SK-N-SH (cell line): Measurements from ENCODE around the gene CYP2S1. TPM values are rescaled to one million over a fixed set of nuclear protein-coding genes. Genes with fewer than 3 reads are reported as not detected.
"Not testable (repeated sequence)": the region's sequence is repeated elsewhere in the genome, so short reads cannot be mapped to it uniquely, and the experiment has no call there.

Experiments used
- CTCF ChIA-PET: fragments of 300-600, 350-600 bp; formaldehyde crosslinking; extraction: SDS; loops from one replicate; lab custom pipeline; 2021; lab: Yijun Ruan, JAX
- POLR2A ChIA-PET: fragments of 350-600 bp; sonication (Branson Sonifier 250); formaldehyde crosslinking; extraction: SDS; loops from one replicate; lab custom pipeline; 2020; ENCODE audit warnings: antibody characterized with exemption, inconsistent platforms; lab: Yijun Ruan, JAX
- DNase-seq: peaks from one replicate; pipeline ENCODE4 v3.0.0; 2012
- H2AFZ ChIP-seq: fragments of 200-600 bp; sonication (generic); 2 replicates; pipeline ENCODE4 v1.8.1; 2016; ENCODE audit warnings: antibody characterized with exemption, mild to moderate bottlenecking, low read depth
- H3F3A ChIP-seq: fragments of 200-600 bp; sonication (generic); replicated peaks from 2 replicates; pipeline ENCODE3; 2016; ENCODE audit warnings: antibody characterized with exemption, mild to moderate bottlenecking; ENCODE audit not compliant: insufficient read depth
- H3K27ac ChIP-seq, 2 experiments: fragments of 200-500 bp in 1 of 2; fragments of 200-600 bp in 1 of 2; sonication (Bioruptor generic) in 1 of 2; sonication (generic), shearing (Covaris generic) in 1 of 2; 2 replicates each; pipeline versions ENCODE4 v1.5.1 to v1.6.1; 2014 to 2016; ENCODE audit warnings: low read depth in 2 of 2, inconsistent platforms in 1 of 2, low read length in 1 of 2, mild to moderate bottlenecking in 1 of 2, mixed read lengths in 1 of 2
- H3K27me3 ChIP-seq: fragments of 200-600 bp; sonication (generic), shearing (Covaris generic); 2 replicates; pipeline ENCODE4 v1.6.1; 2016; ENCODE audit warnings: mixed run types; ENCODE audit not compliant: insufficient read depth
- H3K36me3 ChIP-seq, 2 experiments: fragments of 200-500 bp in 1 of 2; fragments of 200-600 bp in 1 of 2; sonication (Bioruptor generic) in 1 of 2; sonication (generic) in 1 of 2; replicated peaks in 1 of 2; 2 replicates each; pipeline versions ENCODE3 to v1.5.1; 2014 to 2016; ENCODE audit warnings: low read length in 1 of 2, mild to moderate bottlenecking in 1 of 2; ENCODE audit not compliant: insufficient read depth in 2 of 2, control insufficient read depth in 1 of 2
- H3K4me1 ChIP-seq, 2 experiments: fragments of 200-500 bp in 1 of 2; fragments of 200-600 bp in 1 of 2; sonication (Bioruptor generic) in 1 of 2; sonication (generic), shearing (Covaris generic) in 1 of 2; 2 replicates each; pipeline versions ENCODE4 v1.5.1 to v1.6.1; 2014 to 2016; ENCODE audit warnings: low read depth in 1 of 2, low read length in 1 of 2, mixed run types in 1 of 2; ENCODE audit not compliant: insufficient read depth in 2 of 2, control insufficient read depth in 1 of 2
- H3K4me2 ChIP-seq: fragments of 200-600 bp; sonication (generic), shearing (Covaris generic); 2 replicates; pipeline ENCODE4 v1.6.1; 2017; ENCODE audit warnings: mixed run types
- H3K4me3 ChIP-seq, 2 experiments: fragments of 200-500 bp in 1 of 2; fragments of 200-600 bp in 1 of 2; sonication (Bioruptor generic) in 1 of 2; sonication (generic), shearing (Covaris generic) in 1 of 2; 2 replicates each; pipeline versions ENCODE4 v1.5.1 to v1.8.1; 2014 to 2016; ENCODE audit warnings: low read depth in 2 of 2, inconsistent platforms in 1 of 2, low read length in 1 of 2, mild to moderate bottlenecking in 1 of 2, mixed read lengths in 1 of 2, moderate library complexity in 1 of 2
- H3K79me2 ChIP-seq: fragments of 200-600 bp; sonication (generic); 2 replicates; pipeline ENCODE4 v1.8.1; 2017; ENCODE audit warnings: mild to moderate bottlenecking; ENCODE audit not compliant: insufficient read depth
- H3K9ac ChIP-seq: fragments of 200-600 bp; sonication (generic); 2 replicates; pipeline ENCODE4 v1.6.1; 2017; ENCODE audit warnings: mixed run types
- H3K9me2 ChIP-seq: fragments of 200-600 bp; sonication (generic); 2 replicates; pipeline ENCODE4 v1.6.1; 2017; ENCODE audit warnings: mixed run types
- H3K9me3 ChIP-seq: fragments of 200-600 bp; sonication (generic); 2 replicates; pipeline ENCODE4 v1.6.1; 2017; ENCODE audit warnings: mixed run types, mild to moderate bottlenecking, moderate library complexity
- H4K20me1 ChIP-seq: fragments of 200-600 bp; sonication (generic); 2 replicates; pipeline ENCODE4 v1.6.1; 2017; ENCODE audit warnings: mild to moderate bottlenecking, mixed run types; ENCODE audit not compliant: insufficient read depth
- FOSL2 ChIP-seq: IDR thresholded peaks from 2 replicates; pipeline ENCODE4 v1.4.0; 2012; ENCODE audit warnings: low read depth, mild to moderate bottlenecking, moderate library complexity, borderline replicate concordance
- JUND ChIP-seq: IDR thresholded peaks from 2 replicates; pipeline ENCODE4 v1.4.0; 2012
- NFIC ChIP-seq: IDR thresholded peaks from 2 replicates; pipeline ENCODE4 v1.4.0; 2012; ENCODE audit warnings: borderline replicate concordance
- POLR2AphosphoS5 ChIP-seq: IDR thresholded peaks from 2 replicates; pipeline ENCODE4 v1.6.1; 2012; ENCODE audit warnings: low read depth, low read length
- REST ChIP-seq: IDR thresholded peaks from 2 replicates; pipeline ENCODE4 v1.6.1; 2012; ENCODE audit warnings: mild to moderate bottlenecking, low read depth, low read length, moderate library complexity
- SMC3 ChIP-seq: IDR thresholded peaks from 2 replicates; pipeline ENCODE4 v1.6.1; 2012; ENCODE audit warnings: low read depth, low read length, improper control_type of control experiment
- WGBS: methylation state at CpG from one replicate; pipeline ENCODE4 v1.1.6; 2017; ENCODE audit warnings: low lambda C conversion rate; 5-methylcytosine and 5-hydroxymethylcytosine counted together
- polyA plus RNA-seq, 3 experiments: library from polyadenylated mRNA; depleted of rRNA; stranded (reverse); fragments of >200 nt; gene quantifications; 2 replicates each; pipeline ENCODE4 v1.2.3, GENCODE V29; 2012

The CYP2S1 gene
- polyA plus RNA-seq, 1 of the 3 experiments (the other 2 are of a cell fraction): 0.67 TPM

GRCh38 chr19:41229338-41229737 lies 36.3 kb downstream of the CYP2S1 start:
- Histone ChIP-seq H3F3A (peaks cover 44% of the 10 kb centered on the region), H3K36me3 (peaks cover 3 to 60% of the 10 kb centered on the region in 2 experiments), H3K79me2 (peaks cover 76% of the 10 kb centered on the region), H3K4me2 (peak overlapping the region; percentile 9; the same call in 1 of the 2 replicates), H3K4me1 (peaks cover 0 to 20% of the 10 kb centered on the region in 2 experiments; a peak in 2 of 4 replicates), H3K27ac (peak overlapping the region in 1 of 2 experiments; percentile 14; a peak in 1 of 4 replicates)
- H3K9me2 ChIP-seq, H2AFZ ChIP-seq, DNase-seq, POLR2A ChIA-PET, H3K9ac ChIP-seq, H3K27me3 ChIP-seq, H3K4me3 ChIP-seq, H4K20me1 ChIP-seq, H3K9me3 ChIP-seq: not testable (repeated sequence)
- TF ChIP-seq JUND (peak; percentile 52; the same call in 1 of the 2 replicates), NFIC (peak; percentile 64; the same call in 1 of the 2 replicates), FOSL2 (peak; percentile 60; the same call in 1 of the 2 replicates)
- WGBS: 45% methylated on average over 5 of the region's 5 CpGs
- CTCF ChIA-PET: interaction anchor here (1.0 to 1.1 kb wide), 2 partner anchors 25 to 80 kb away, joined by 3 read pairs; no protein-coding TSS in a partner anchor

GRCh38 chr19:41230067-41230857 lies 37.2 kb downstream of the CYP2S1 start:
- ChIA-PET CTCF (no interaction called here), POLR2A (no interaction called here)
- H2AFZ ChIP-seq: no peak overlapping the region

More at GRCh38 chr19:41230067-41230857, 37.2 kb downstream of the CYP2S1 start:
- no peak overlapping the region for H3K9ac ChIP-seq
- no peak for DNase-seq
- H3K9me3 ChIP-seq: no peaks in the 10 kb centered on the region
- 85% methylated on average over 3 of the region's 3 CpGs for WGBS
- peaks cover 0 to 15% of the 10 kb centered on the region in 2 experiments; a peak in 2 of 4 replicates for H3K4me1 ChIP-seq
- peaks cover 6 to 62% of the 10 kb centered on the region in 2 experiments for H3K36me3 ChIP-seq
- TF ChIP-seq SMC3: no peak
- TF ChIP-seq POLR2AphosphoS5: 0 out of 2 replicates have a peak, but pooled peaks have one; percentile 15
- no peak for TF ChIP-seq REST
- no peak overlapping the region for H3K4me3 ChIP-seq
- no peaks in the 10 kb centered on the region for H3K9me2 ChIP-seq
- no peaks in the 10 kb centered on the region for H4K20me1 ChIP-seq
- no peak overlapping the region; the same call in 1 of the 2 replicates for H3K4me2 ChIP-seq
- H3K79me2 ChIP-seq: peaks cover 72% of the 10 kb centered on the region
- H3K27me3 ChIP-seq: no peaks in the 10 kb centered on the region
- peaks cover 40% of the 10 kb centered on the region for H3F3A ChIP-seq
- H3K27ac ChIP-seq: peak overlapping the region in 1 of 2 experiments; percentile 14; a peak in 1 of 4 replicates
